HAP-1 (cell line): Measurements from ENCODE around the gene FHOD3.

Source experiments
- DNase-seq, 2 experiments: peaks; one replicate each; pipeline ENCODE4 v3.0.0-alpha.2; 2016 to 2020; ENCODE audit warnings: low spot score in 2 of 2
- H3K27me3 ChIP-seq: fragments of 250-450 bp; sonication (Bioruptor Pico); 2 replicates; pipeline ENCODE4 v1.5.1; 2020; ENCODE audit warnings: low read depth, mild to moderate bottlenecking, moderate library complexity
- H3K36me3 ChIP-seq: fragments of 250-450 bp; sonication (Bioruptor Pico); replicated peaks from 2 replicates; pipeline ENCODE4 v1.5.1; 2020; ENCODE audit warnings: mild to moderate bottlenecking
- H3K4me1 ChIP-seq: fragments of 250-450 bp; sonication (Bioruptor Pico); 2 replicates; pipeline ENCODE4 v1.5.1; 2020; ENCODE audit warnings: mild to moderate bottlenecking
- H3K4me3 ChIP-seq: fragments of 250-450 bp; sonication (Bioruptor Pico); 2 replicates; pipeline ENCODE4 v1.5.1; 2020; ENCODE audit warnings: mild to moderate bottlenecking, moderate library complexity
- H3K9me3 ChIP-seq: fragments of 250-450 bp; sonication (Bioruptor Pico); 2 replicates; pipeline ENCODE4 v1.5.1; 2020; ENCODE audit warnings: mild to moderate bottlenecking, moderate library complexity
- in situ Hi-C: fragments of 300-500 bp; cut with MboI; formaldehyde crosslinking; loops from 3 replicates; pipeline ENCODE4 v1.14.3; 2020; ENCODE audit warnings: low sequenced_read_pairs, inconsistent platforms, mixed read lengths

Gene FHOD3

GRCh38 chr18:36378205-36378604 is 80.7 kb downstream of the FHOD3 start:
- H3K9me3 ChIP-seq, result no peaks in the 10 kb centered on the region
- no peaks in the 10 kb centered on the region for H3K27me3 ChIP-seq
- no peaks in the 10 kb centered on the region for H3K4me1 ChIP-seq
- DNase-seq, result no peak
- no peak overlapping the region for H3K4me3 ChIP-seq
- no peaks in the 10 kb centered on the region; the same call in 1 of the 2 replicates for H3K36me3 ChIP-seq
- in situ Hi-C loops, result no loop called here

GRCh38 chr18:36379435-36379984 is 82.0 kb downstream of the FHOD3 start:
- in situ Hi-C loops, result no loop called here
- no peaks in the 10 kb centered on the region; the same call in 1 of the 2 replicates for H3K36me3 ChIP-seq
- no peaks in the 10 kb centered on the region for H3K27me3 ChIP-seq
- H3K4me3 ChIP-seq, result no peak overlapping the region
- DNase-seq, result no peak
- no peaks in the 10 kb centered on the region for H3K9me3 ChIP-seq
- H3K4me1 ChIP-seq, result no peaks in the 10 kb centered on the region

GRCh38 chr18:36380173-36380827 is 82.8 kb downstream of the FHOD3 start:
- no peaks in the 10 kb centered on the region for H3K4me1 ChIP-seq
- no peak overlapping the region for H3K4me3 ChIP-seq
- no peaks in the 10 kb centered on the region; the same call in 1 of the 2 replicates for H3K36me3 ChIP-seq
- DNase-seq, result no peak
- H3K9me3 ChIP-seq, result no peaks in the 10 kb centered on the region
- in situ Hi-C loops, result no loop called here
- no peaks in the 10 kb centered on the region for H3K27me3 ChIP-seq

GRCh38 chr18:36381075-36381474 is 83.6 kb downstream of the FHOD3 start:
- H3K9me3 ChIP-seq, result no peaks in the 10 kb centered on the region
- DNase-seq, result no peak
- no peaks in the 10 kb centered on the region for H3K4me1 ChIP-seq
- no peak overlapping the region for H3K4me3 ChIP-seq
- in situ Hi-C loops, result no loop called here
- no peaks in the 10 kb centered on the region for H3K36me3 ChIP-seq
- no peaks in the 10 kb centered on the region for H3K27me3 ChIP-seq

- Histone ChIP-seq H3K4me3 (no peak overlapping the region), H3K27me3 (no peaks in the 10 kb centered on the region), H3K36me3 (no peaks in the 10 kb centered on the region), H3K9me3 (no peaks in the 10 kb centered on the region), H3K4me1 (no peaks in the 10 kb centered on the region)
- in situ Hi-C loops, result no loop called here
- DNase-seq, result no peak
Measured at GRCh38 chr18:36382854-36383253, 85.3 kb downstream of the FHOD3 start.

GRCh38 chr18:36386150-36386920 is 88.8 kb downstream of the FHOD3 start:
- Histone ChIP-seq H3K36me3 (no peaks in the 10 kb centered on the region), H3K4me1 (no peaks in the 10 kb centered on the region), H3K27me3 (no peaks in the 10 kb centered on the region), H3K9me3 (no peaks in the 10 kb centered on the region), H3K4me3 (no peak overlapping the region)
- in situ Hi-C loops, result no loop called here
- DNase-seq, result no peak

- no peaks in the 10 kb centered on the region for H3K4me1 ChIP-seq
- no peak overlapping the region for H3K4me3 ChIP-seq
- H3K27me3 ChIP-seq, result no peaks in the 10 kb centered on the region
- H3K36me3 ChIP-seq, result no peaks in the 10 kb centered on the region
- DNase-seq, result no peak
- in situ Hi-C loops, result no loop called here
- no peaks in the 10 kb centered on the region for H3K9me3 ChIP-seq
Measured at GRCh38 chr18:36387310-36387709, 89.8 kb downstream of the FHOD3 start.

GRCh38 chr18:36388310-36388709 is 90.8 kb downstream of the FHOD3 start:
- Histone ChIP-seq H3K36me3 (no peaks in the 10 kb centered on the region), H3K4me1 (no peaks in the 10 kb centered on the region), H3K9me3 (no peaks in the 10 kb centered on the region), H3K27me3 (no peaks in the 10 kb centered on the region), H3K4me3 (no peak overlapping the region)
- in situ Hi-C loops, result no loop called here
- no peak for DNase-seq

- no peaks in the 10 kb centered on the region for H3K9me3 ChIP-seq
- in situ Hi-C loops, result no loop called here
- no peak for DNase-seq
- no peaks in the 10 kb centered on the region for H3K27me3 ChIP-seq
- no peaks in the 10 kb centered on the region for H3K36me3 ChIP-seq
- H3K4me3 ChIP-seq, result no peak overlapping the region
- H3K4me1 ChIP-seq, result no peaks in the 10 kb centered on the region
Measured at GRCh38 chr18:36389027-36389426, 91.5 kb downstream of the FHOD3 start.

- in situ Hi-C loops, result no loop called here
- H3K27me3 ChIP-seq, result no peaks in the 10 kb centered on the region
- H3K9me3 ChIP-seq, result no peaks in the 10 kb centered on the region
- H3K4me3 ChIP-seq, result no peak overlapping the region
- no peak for DNase-seq
- no peaks in the 10 kb centered on the region for H3K36me3 ChIP-seq
- no peaks in the 10 kb centered on the region for H3K4me1 ChIP-seq
Measured at GRCh38 chr18:36389811-36390581, 92.5 kb downstream of the FHOD3 start.

- no peak overlapping the region for H3K4me3 ChIP-seq
- no peaks in the 10 kb centered on the region for H3K9me3 ChIP-seq
- no peaks in the 10 kb centered on the region for H3K4me1 ChIP-seq
- no peaks in the 10 kb centered on the region for H3K27me3 ChIP-seq
- no peaks in the 10 kb centered on the region for H3K36me3 ChIP-seq
- DNase-seq, result no peak
- in situ Hi-C loops, result no loop called here
Measured at GRCh38 chr18:36391426-36392145, 94.1 kb downstream of the FHOD3 start.

GRCh38 chr18:36392164-36392978 is 94.9 kb downstream of the FHOD3 start:
- in situ Hi-C loops, result no loop called here
- DNase-seq, result no peak
- Histone ChIP-seq H3K4me1 (no peaks in the 10 kb centered on the region), H3K9me3 (no peaks in the 10 kb centered on the region), H3K36me3 (no peaks in the 10 kb centered on the region), H3K4me3 (no peak overlapping the region), H3K27me3 (no peaks in the 10 kb centered on the region)

GRCh38 chr18:36392979-36393287 is 95.4 kb downstream of the FHOD3 start:
- Histone ChIP-seq H3K27me3 (no peaks in the 10 kb centered on the region), H3K36me3 (no peaks in the 10 kb centered on the region), H3K9me3 (no peaks in the 10 kb centered on the region), H3K4me3 (no peak overlapping the region), H3K4me1 (no peaks in the 10 kb centered on the region)
- in situ Hi-C loops, result no loop called here
- DNase-seq, result no peak
